K562 (cell line): ENCODE data around the gene IL10RB.

Experiments used
- ARHGAP35 ChIP-seq: fragments of 450-650 bp; IDR thresholded peaks from 2 replicates; pipeline ENCODE4 v1.6.1; 2018; ENCODE audit not compliant: partially characterized antibody
- MAX ChIP-seq: sonication (generic); formaldehyde crosslinking; IDR thresholded peaks from 2 replicates; pipeline ENCODE4 v1.9.0; 2022; ENCODE audit warnings: mild to moderate bottlenecking, missing genetic modification reagents
- RAD21 ChIP-seq, 2 experiments: fragments of 250-450 bp in 1 of 2; fragments of 450-650 bp in 1 of 2; sonication (Bioruptor Pico) in 1 of 2; formaldehyde crosslinking in 1 of 2; IDR thresholded peaks in 1 of 2; conservative IDR thresholded peaks in 1 of 2; 2 replicates each; pipeline versions ENCODE4 v1.4.0 to v1.8.0; 2020 to 2022; ENCODE audit warnings: mild to moderate bottlenecking in 2 of 2, moderate library complexity in 1 of 2
- TBP ChIP-seq: optimal IDR thresholded peaks from 2 replicates; pipeline ENCODE3; 2011; ENCODE audit warnings: low read depth, low read length, improper control_type of control experiment

GRCh38 chr21:33240404-33240803, 25.8 kb upstream of the IL10RB start:
- no peak for TF ChIP-seq RAD21 (CRISPR knock-in tag; conservative IDR thresholded peaks at IDR 0.05 in 1 of 2, IDR thresholded peaks at IDR 0.05 in 1 of 2)
- no peak for TF ChIP-seq MAX
- TF ChIP-seq TBP: no peak
- TF ChIP-seq ARHGAP35: no peak
